ENCODE data around the gene GRM2.

DNA sequence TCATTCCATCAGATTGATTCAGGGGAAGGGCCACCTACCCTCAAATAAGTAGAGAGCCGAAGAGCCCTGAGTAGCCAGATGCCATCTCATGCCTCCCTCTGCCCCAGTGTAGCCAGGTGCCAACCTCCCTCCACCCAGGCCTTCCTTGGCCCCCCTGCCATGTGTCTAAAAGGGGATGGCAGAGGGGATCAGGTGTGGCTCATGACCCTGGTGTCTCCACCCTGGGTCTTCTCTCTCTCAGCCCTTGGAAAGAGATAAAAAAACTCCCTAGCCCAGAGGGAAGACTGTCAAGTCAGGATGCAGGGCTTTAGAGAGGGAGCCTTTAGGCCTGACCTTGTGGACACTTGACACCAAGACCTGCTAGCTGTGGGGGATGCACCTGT, 5.2 kb downstream of the GRM2 start:
- TF ChIP-seq, protein P1, sequence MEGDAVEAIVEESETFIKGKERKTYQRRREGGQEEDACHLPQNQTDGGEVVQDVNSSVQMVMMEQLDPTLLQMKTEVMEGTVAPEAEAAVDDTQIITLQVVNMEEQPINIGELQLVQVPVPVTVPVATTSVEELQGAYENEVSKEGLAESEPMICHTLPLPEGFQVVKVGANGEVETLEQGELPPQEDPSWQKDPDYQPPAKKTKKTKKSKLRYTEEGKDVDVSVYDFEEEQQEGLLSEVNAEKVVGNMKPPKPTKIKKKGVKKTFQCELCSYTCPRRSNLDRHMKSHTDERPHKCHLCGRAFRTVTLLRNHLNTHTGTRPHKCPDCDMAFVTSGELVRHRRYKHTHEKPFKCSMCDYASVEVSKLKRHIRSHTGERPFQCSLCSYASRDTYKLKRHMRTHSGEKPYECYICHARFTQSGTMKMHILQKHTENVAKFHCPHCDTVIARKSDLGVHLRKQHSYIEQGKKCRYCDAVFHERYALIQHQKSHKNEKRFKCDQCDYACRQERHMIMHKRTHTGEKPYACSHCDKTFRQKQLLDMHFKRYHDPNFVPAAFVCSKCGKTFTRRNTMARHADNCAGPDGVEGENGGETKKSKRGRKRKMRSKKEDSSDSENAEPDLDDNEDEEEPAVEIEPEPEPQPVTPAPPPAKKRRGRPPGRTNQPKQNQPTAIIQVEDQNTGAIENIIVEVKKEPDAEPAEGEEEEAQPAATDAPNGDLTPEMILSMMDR (IDR thresholded peaks at IDR 0.05) = no peak
- TF ChIP-seq POLR2A (IDR thresholded peaks at IDR 0.05) = no peak
